Chondrocyte (in vitro differentiated cells): ENCODE data around the gene SSH2. TPM values are rescaled to one million over a fixed set of nuclear protein-coding genes. Genes with fewer than 3 reads are reported as not detected.

ENCODE experiments used
- DNase-seq: peaks from one replicate; pipeline ENCODE4 v3.0.0; 2021; ENCODE audit warnings: mixed read lengths, low spot score
- H3K27ac Mint-ChIP-seq: one replicate; pipeline ENCODE4 v1.8.0; 2021; ENCODE audit warnings: mild to moderate bottlenecking, moderate library complexity, mixed read lengths; ENCODE audit not compliant: unreplicated experiment
- H3K27me3 Mint-ChIP-seq: 2 replicates; pipeline ENCODE4 v1.8.0; 2021; ENCODE audit warnings: low read depth, mixed read lengths
- H3K36me3 Mint-ChIP-seq: 2 replicates; pipeline ENCODE4 v1.8.0; 2021; ENCODE audit warnings: low read depth, mixed read lengths
- H3K4me1 Mint-ChIP-seq: 2 replicates; pipeline ENCODE4 v1.8.0; 2021; ENCODE audit warnings: low read depth, mild to moderate bottlenecking, mixed read lengths
- H3K4me3 Mint-ChIP-seq: one replicate; pipeline ENCODE4 v1.8.0; 2021; ENCODE audit warnings: mild to moderate bottlenecking, moderate library complexity, mixed read lengths; ENCODE audit not compliant: unreplicated experiment
- H3K9me3 Mint-ChIP-seq: 2 replicates; pipeline ENCODE4 v1.8.0; 2021; ENCODE audit warnings: low read depth, mixed read lengths
- CTCF ChIP-seq: fragments of 200-600 bp; sonication (generic); IDR thresholded peaks from 2 replicates; pipeline ENCODE4 v1.5.0; 2021; ENCODE audit warnings: antibody characterized with exemption, mild to moderate bottlenecking, moderate library complexity
- total RNA-seq: library from RNA; stranded (reverse); gene quantifications from 3 replicates; pipeline ENCODE4 v1.2.1, GENCODE V29; 2021

Gene SSH2
- total RNA-seq, 1 donor from 2014 or later = 14.1 TPM

DNA sequence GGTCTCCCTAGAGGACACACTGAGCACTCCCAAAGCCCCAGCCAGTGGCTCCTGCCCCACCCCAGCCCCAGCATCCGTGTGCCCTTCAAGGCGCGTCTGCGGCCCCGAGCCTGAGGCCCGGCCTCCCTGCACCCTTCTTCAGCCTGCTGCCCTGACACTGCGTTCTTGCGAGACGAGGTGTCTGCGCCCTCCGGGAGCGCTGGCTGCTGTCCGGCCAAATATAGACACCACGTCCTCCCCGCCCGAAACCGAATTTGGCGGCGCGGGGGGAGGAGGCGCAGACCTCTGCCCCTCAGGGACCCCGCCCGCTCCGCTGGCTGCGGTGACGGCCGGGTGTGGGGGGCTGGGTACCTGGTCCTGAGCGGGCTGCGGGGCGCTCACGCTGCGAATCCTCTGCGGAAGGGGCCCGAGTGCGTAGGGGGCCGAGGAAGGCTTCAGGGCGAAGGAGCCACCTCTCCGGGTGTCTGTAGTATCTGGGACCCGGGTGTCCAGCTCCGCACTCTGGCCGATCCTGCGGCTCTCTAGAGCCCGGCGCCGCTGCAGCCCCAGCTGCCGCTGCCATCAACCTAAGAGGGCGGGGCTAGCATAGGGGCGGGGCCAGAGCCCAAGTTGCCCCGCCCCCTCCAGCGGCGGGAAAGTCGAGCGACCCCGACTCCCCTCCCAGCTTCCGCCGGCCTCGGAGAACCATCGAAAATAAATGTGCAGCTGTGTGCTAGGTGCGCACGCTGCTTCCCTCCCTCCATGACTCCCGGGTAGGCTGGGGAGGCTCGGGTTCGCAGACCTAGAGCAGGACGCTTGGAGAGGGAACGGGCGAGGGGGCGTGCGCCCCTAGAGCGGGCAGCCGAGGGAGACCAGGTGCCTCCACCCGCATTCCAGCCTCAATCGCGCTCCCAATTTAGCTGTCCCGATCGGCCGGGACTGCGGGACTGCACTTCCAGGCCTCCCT is 307.4 kb downstream of the SSH2 start, which contains the start of gene CORO6:
CORO6 (minus strand) TSS at position 576 of the 946 bp plus-strand sequence. CDS start 1,491 bp downstream, outside the sequence.
- no peak for DNase-seq
- no peaks in the 10 kb centered on the region for H3K27me3 Mint-ChIP-seq
- peak within 1 kb of the TSS; percentile 77 for H3K4me3 Mint-ChIP-seq
- peaks cover 35% of the 10 kb centered on the region for H3K4me1 Mint-ChIP-seq
- H3K27ac Mint-ChIP-seq = peak within 1 kb of the TSS; percentile 12
- no peaks in the 10 kb centered on the region for H3K36me3 Mint-ChIP-seq
- H3K9me3 Mint-ChIP-seq = no peaks in the 10 kb centered on the region
- TF ChIP-seq CTCF = no peak

DNA sequence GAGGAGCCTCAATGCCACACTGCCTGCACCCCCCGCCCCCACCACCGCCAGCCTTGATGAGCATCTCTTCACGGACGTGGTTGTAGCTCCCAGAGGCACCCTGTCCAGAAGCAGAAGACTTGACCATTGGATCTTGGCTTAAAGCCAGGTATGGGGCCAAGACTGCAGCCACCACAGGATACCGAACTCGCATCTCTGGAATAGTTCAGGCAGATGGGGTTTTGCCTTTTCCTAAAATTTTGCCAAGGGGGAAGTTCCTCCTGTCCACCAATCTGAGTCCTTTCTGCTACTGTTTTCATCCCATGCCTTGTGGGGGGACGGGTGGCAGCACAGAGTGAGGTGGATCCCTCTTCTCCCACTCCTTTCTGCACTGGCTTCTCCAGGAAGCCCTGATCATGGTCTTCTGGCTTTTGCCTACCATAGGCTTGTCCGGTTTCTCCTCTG is 308.3 kb downstream of the SSH2 start:
- peaks cover 2% of the 10 kb centered on the region for H3K27me3 Mint-ChIP-seq
- DNase-seq = no peak
- TF ChIP-seq CTCF = no peak
- no peak overlapping the region for H3K27ac Mint-ChIP-seq
- no peaks in the 10 kb centered on the region for H3K9me3 Mint-ChIP-seq
- no peaks in the 10 kb centered on the region for H3K36me3 Mint-ChIP-seq
- peaks cover 41% of the 10 kb centered on the region for H3K4me1 Mint-ChIP-seq
- peak overlapping the region; percentile 77 for H3K4me3 Mint-ChIP-seq

DNA sequence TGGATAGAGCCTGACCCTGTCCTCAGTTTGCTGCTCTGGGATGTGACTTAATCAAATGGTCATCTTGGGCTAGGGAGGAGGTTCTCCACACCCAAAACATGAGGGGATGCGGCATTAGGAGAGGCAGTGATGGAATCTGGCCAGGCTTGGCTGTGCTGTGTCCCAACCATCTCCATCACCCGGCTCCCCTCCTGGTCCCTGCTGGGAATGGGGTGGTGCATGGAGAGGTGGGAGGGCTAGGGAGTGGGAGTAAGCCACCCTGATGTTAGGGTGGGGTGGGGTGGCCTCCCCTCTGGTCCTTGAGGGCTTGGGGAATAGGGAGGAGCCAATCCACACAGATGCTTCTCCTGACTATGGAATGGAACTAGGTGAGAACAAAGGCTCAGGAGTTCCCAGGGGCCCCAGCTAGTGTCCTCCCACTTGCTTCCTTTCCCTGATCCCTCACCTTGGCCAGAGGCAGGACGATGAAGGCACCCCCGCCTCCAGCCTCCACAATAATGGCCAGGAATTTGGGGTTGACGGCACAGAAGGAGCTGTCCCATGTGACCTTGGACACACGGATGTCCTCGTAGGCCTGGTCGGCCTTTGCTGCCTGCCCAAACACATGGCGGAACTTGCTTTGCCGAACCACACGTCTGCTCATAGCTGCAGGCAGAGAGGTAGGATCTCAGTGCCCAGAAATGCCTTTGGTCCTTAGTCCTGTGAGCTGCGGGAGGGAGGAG is 309.1 kb downstream of the SSH2 start:
- no peak for TF ChIP-seq CTCF
- H3K4me3 Mint-ChIP-seq = no peak overlapping the region

GRCh38 chr17:29620271-29620670 is 309.8 kb downstream of the SSH2 start:
- Mint-ChIP-seq H3K27me3 (peaks cover 2% of the 10 kb centered on the region), H3K9me3 (no peaks in the 10 kb centered on the region), H3K27ac (no peak overlapping the region), H3K4me1 (peaks cover 51% of the 10 kb centered on the region), H3K36me3 (no peaks in the 10 kb centered on the region), H3K4me3 (no peak overlapping the region)
- DNase-seq = no peak
- TF ChIP-seq CTCF = no peak

More for the DNA sequence above, 309.1 kb downstream of the SSH2 start:
- peak overlapping the region; percentile 59 for H3K27ac Mint-ChIP-seq
- peaks cover 2% of the 10 kb centered on the region for H3K27me3 Mint-ChIP-seq
- H3K4me1 Mint-ChIP-seq = peaks cover 46% of the 10 kb centered on the region
- no peaks in the 10 kb centered on the region for H3K9me3 Mint-ChIP-seq
- DNase-seq = no peak
- H3K36me3 Mint-ChIP-seq = no peaks in the 10 kb centered on the region

DNA sequence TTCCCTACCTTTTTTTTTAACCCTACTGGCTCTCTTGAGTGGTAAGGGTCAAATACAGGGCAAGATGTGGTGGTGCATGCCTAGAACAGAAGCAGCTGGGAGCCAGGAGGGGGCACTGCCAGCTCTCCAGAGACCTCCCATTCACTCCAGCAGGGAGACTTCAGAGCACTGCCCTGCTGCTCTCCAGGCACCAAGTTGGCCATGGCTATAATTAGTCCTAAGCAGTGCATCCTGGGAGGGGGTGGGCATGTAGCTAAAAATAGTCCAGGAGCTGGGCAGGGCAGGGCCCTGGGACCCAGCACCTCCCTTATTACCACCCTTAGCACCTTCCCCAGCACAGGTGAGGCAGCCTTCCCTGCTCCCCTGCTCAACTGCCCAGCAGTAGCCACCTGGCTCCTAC is 310.8 kb downstream of the SSH2 start:
- H3K27me3 Mint-ChIP-seq = peaks cover 2% of the 10 kb centered on the region
- TF ChIP-seq CTCF = peak; percentile 62
- H3K4me1 Mint-ChIP-seq = peaks cover 55% of the 10 kb centered on the region
- no peaks in the 10 kb centered on the region for H3K9me3 Mint-ChIP-seq
- no peaks in the 10 kb centered on the region for H3K36me3 Mint-ChIP-seq
- no peak overlapping the region for H3K27ac Mint-ChIP-seq
- DNase-seq = no peak
- no peak overlapping the region for H3K4me3 Mint-ChIP-seq
